Measurements from ENCODE around the gene FAM13A.

DNA sequence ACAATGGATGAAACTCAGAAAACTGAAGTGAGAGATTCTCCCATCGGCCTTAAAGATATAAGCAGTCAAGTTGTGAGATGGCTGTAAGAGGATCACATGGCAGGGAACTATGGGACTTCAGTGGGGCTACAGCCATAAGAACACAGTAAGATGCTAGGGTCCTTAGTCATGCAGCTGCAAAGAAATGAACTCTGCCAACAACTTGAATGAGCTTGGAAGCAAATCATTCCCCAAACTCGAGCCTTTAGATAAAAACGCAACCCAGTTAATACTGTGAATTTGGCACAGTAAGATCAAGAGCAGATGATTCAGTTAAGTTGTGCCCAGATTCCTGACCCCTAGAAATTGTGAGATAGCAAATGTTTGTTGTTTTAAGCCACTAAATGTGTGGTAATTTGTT is 117.3 kb downstream of the FAM13A start:
- TF ChIP-seq MYC (IDR thresholded peaks at IDR 0.05; ENCODE audit: low read depth, low read length), result no peak
- TF ChIP-seq, protein P1, sequence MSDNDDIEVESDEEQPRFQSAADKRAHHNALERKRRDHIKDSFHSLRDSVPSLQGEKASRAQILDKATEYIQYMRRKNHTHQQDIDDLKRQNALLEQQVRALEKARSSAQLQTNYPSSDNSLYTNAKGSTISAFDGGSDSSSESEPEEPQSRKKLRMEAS (IDR thresholded peaks at IDR 0.05; ENCODE audit: low read depth, low read length), result no peak
- TF ChIP-seq, protein P2, sequence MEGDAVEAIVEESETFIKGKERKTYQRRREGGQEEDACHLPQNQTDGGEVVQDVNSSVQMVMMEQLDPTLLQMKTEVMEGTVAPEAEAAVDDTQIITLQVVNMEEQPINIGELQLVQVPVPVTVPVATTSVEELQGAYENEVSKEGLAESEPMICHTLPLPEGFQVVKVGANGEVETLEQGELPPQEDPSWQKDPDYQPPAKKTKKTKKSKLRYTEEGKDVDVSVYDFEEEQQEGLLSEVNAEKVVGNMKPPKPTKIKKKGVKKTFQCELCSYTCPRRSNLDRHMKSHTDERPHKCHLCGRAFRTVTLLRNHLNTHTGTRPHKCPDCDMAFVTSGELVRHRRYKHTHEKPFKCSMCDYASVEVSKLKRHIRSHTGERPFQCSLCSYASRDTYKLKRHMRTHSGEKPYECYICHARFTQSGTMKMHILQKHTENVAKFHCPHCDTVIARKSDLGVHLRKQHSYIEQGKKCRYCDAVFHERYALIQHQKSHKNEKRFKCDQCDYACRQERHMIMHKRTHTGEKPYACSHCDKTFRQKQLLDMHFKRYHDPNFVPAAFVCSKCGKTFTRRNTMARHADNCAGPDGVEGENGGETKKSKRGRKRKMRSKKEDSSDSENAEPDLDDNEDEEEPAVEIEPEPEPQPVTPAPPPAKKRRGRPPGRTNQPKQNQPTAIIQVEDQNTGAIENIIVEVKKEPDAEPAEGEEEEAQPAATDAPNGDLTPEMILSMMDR (IDR thresholded peaks at IDR 0.05; ENCODE audit: low read depth, low read length), result no peak
